Ascending aorta (tissue), 2 donors: ENCODE data around the gene PEAK1. TPM values are rescaled to one million over a fixed set of nuclear protein-coding genes. Genes with fewer than 3 reads are reported as not detected.

Experiments
- DNase-seq, 2 donors: peaks; one replicate each; pipeline ENCODE4 v3.0.0-alpha.2; 2019; ENCODE audit warnings: low spot score in 2 of 2
- H3K27ac ChIP-seq, 2 donors: fragments of 200-600 bp; sonication (generic); one replicate each; pipeline ENCODE4 v1.5.1; 2016 to 2017; ENCODE audit warnings: mild to moderate bottlenecking in 1 of 2
- H3K27me3 ChIP-seq: fragments of 200-600 bp; sonication (generic); one replicate; pipeline ENCODE4 v1.5.1; 2017
- H3K36me3 ChIP-seq, 2 donors: fragments of 200-600 bp; sonication (generic); one replicate each; pipeline ENCODE4 v1.5.1; 2016
- H3K4me1 ChIP-seq, 2 donors: fragments of 200-600 bp; sonication (generic); one replicate each; pipeline ENCODE4 v1.5.1; 2016 to 2017; ENCODE audit warnings: mild to moderate bottlenecking in 1 of 2
- H3K4me3 ChIP-seq, 2 donors: fragments of 200-600 bp; sonication (generic); one replicate each; pipeline ENCODE4 v1.5.1; 2016 to 2017; ENCODE audit warnings: mild to moderate bottlenecking in 1 of 2
- H3K9me3 ChIP-seq, 2 donors: fragments of 200-600 bp; sonication (generic); one replicate each; pipeline ENCODE4 v1.5.1; 2016
- intact Hi-C: fragments of 100-400 bp; cut with DNase I; formaldehyde crosslinking; loops from one replicate; pipeline ENCODE4 v1.15.1; 2023
- total RNA-seq: library from RNA; depleted of rRNA; stranded (reverse); fragments of >200 nt; gene quantifications from one replicate; pipeline ENCODE4 v1.1.0, GENCODE V29; 2016
- TF ChIP-seq, protein P1 (sequence below), 3 experiments: fragments of 200-600 bp in 2 of 3; fragments of 450-650 bp in 1 of 3; sonication (generic) in 2 of 3; IDR thresholded peaks; one replicate each; pipeline ENCODE4 v1.5.1; 2016 to 2019; ENCODE audit warnings: antibody characterized with exemption in 3 of 3, mild to moderate bottlenecking in 1 of 3, moderate library complexity in 1 of 3

The PEAK1 gene
- total RNA-seq, 1 donor from 2014 or later, result 53.7 TPM

DNA sequence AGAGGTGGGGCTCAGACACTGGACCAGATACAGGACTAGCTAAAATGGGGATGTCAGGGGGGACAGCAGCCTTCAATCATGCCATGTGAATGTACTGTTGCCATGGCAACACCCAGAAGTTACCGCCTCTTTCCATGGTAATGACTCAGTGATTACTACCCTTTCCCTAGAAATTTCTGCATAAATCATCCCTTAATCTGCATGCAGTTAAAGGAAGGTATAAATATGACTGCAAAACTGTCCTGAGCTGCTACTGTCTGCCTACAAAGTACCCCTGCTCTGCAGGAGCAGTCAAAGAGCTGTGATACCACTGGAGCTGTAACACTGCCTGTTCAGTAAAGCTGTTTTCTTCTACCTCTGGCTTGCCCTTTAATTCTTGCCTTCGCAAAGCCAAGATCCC, 168.2 kb downstream of the PEAK1 start:
- TF ChIP-seq, protein P1, sequence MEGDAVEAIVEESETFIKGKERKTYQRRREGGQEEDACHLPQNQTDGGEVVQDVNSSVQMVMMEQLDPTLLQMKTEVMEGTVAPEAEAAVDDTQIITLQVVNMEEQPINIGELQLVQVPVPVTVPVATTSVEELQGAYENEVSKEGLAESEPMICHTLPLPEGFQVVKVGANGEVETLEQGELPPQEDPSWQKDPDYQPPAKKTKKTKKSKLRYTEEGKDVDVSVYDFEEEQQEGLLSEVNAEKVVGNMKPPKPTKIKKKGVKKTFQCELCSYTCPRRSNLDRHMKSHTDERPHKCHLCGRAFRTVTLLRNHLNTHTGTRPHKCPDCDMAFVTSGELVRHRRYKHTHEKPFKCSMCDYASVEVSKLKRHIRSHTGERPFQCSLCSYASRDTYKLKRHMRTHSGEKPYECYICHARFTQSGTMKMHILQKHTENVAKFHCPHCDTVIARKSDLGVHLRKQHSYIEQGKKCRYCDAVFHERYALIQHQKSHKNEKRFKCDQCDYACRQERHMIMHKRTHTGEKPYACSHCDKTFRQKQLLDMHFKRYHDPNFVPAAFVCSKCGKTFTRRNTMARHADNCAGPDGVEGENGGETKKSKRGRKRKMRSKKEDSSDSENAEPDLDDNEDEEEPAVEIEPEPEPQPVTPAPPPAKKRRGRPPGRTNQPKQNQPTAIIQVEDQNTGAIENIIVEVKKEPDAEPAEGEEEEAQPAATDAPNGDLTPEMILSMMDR (IDR thresholded peaks at IDR 0.05), result no peak
- intact Hi-C loops, result no loop called here

DNA sequence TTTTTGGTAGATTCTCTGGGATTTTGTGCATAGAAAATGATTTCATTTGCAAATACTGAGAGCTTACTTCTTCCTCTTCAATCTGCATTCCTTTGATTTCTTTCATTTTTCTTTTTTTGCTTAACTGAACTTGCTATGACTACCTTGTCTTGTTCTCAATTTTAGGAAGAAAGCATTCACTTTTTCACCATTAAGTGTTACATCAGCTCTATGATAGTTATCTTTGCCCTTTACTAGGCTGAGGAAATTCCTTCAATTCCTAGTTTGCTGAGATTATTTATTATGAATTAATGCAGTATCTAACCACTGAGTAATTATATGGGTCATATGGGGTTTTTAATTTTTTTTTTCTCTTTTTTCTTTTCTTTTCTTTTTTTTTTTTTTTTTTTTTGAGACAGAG, 172.8 kb downstream of the PEAK1 start:
- no peak overlapping the region for H3K4me3 ChIP-seq
- intact Hi-C loops, result no loop called here
- H3K9me3 ChIP-seq, result no peaks in the 10 kb centered on the region
- H3K36me3 ChIP-seq, result peaks cover 0 to 17% of the 10 kb centered on the region in 2 donors
- H3K4me1 ChIP-seq, result no peaks in the 10 kb centered on the region
- TF ChIP-seq, protein P1 (IDR thresholded peaks at IDR 0.05), result no peak
- no peak for DNase-seq
- no peak overlapping the region for H3K27ac ChIP-seq
- H3K27me3 ChIP-seq, result no peaks in the 10 kb centered on the region

More for the DNA sequence above, 168.2 kb downstream of the PEAK1 start:
- H3K36me3 ChIP-seq, result peaks cover 0 to 21% of the 10 kb centered on the region in 2 donors
- DNase-seq, result no peak
- no peaks in the 10 kb centered on the region for H3K27me3 ChIP-seq
- no peaks in the 10 kb centered on the region for H3K4me1 ChIP-seq
- H3K9me3 ChIP-seq, result no peaks in the 10 kb centered on the region
- no peak overlapping the region for H3K27ac ChIP-seq
- no peak overlapping the region for H3K4me3 ChIP-seq

DNA sequence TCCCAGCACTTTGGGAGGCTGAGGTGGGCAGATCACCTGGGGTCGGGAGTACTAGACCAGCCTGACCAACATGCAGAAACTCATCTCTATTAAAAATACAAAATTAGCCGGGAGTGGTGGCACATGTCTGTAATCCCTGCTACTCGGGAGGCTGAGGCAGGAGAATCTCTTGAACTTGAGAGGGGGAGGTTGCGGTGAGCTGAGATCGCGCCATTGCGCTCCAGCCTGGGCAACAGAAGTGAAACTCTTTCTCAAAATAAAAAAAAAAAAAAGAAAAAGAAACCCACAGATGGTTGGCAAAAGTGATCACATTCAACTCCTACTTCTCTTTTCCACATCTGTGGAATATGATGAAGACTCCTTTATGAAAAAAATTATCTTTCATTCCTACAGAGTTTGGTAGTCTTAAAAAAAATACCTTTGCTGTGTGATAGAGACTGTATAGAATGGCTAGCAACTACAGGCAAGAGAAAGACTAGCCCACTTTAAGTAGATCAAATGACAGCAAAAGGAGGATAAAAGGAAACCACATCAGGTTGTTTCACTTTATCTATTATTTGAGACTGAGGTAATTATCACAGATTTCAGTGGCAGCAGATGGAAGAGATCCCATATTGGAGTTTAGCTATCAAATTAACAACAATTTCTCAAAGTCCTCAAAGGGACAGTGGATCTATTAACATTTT, 176.0 kb downstream of the PEAK1 start:
- TF ChIP-seq, protein P1 (IDR thresholded peaks at IDR 0.05), result no peak
- intact Hi-C loops, result no loop called here
- no peak overlapping the region for H3K27ac ChIP-seq
- peaks cover 0 to 6% of the 10 kb centered on the region in 2 donors for H3K36me3 ChIP-seq
- H3K4me3 ChIP-seq, result no peak overlapping the region
- H3K27me3 ChIP-seq, result no peaks in the 10 kb centered on the region
- no peaks in the 10 kb centered on the region for H3K4me1 ChIP-seq
- H3K9me3 ChIP-seq, result no peaks in the 10 kb centered on the region
- no peak for DNase-seq

DNA sequence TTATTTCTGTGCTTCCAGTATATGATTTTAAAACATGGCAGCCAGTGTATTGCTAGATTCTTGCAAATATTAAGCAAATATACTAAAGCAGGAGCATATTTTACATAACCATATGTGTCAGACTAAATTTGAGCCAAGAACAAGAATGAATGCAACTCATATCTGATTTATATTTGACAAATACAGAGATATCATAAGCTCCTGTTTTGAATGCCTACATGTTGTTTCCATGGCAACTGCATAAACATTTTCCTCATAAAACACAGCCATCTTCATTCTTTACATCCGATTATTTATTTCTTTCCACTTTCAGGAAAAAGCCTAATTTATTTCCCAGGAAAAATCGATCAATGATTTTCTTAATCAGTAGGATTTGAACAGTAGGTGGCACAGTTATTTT, 176.8 kb downstream of the PEAK1 start:
- intact Hi-C loops, result no loop called here
- no peak for DNase-seq
- no peaks in the 10 kb centered on the region for H3K9me3 ChIP-seq
- no peaks in the 10 kb centered on the region for H3K36me3 ChIP-seq
- no peak overlapping the region for H3K27ac ChIP-seq
- H3K27me3 ChIP-seq, result no peaks in the 10 kb centered on the region
- TF ChIP-seq, protein P1 (IDR thresholded peaks at IDR 0.05), result no peak
- no peaks in the 10 kb centered on the region for H3K4me1 ChIP-seq
- H3K4me3 ChIP-seq, result no peak overlapping the region

DNA sequence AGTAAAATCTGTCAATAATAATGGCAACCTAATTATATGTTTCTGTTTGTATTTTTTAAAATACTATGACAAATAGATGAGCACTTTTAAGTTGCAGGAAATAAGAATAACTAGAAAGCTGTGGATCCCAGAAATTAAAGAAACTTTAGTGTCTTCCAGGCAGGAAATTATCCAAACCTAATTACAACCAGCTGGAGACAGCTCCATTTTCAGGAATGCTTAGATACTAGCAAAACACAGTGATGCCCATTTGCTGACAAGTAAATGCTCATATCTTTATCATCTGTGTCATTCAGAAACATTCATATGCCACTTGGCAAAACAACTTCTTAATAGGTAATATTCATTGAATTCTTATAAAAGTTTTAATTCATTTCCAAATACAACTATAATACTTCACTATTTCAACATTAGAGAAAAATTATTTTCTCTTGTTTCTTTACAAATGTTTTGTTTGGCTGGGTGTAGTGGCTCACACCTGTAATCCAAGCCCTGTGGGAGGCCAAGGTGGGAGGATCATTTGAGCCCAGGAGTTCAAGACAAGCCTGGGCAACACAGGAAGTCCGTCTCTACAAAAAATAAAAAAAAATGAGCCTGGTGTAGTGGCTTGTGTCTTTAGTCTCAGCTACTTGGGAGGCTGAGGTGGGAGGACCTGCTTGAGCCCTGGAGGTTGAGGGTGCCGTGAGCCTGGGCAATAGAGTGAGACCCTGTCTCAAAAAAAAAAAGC, 179.9 kb downstream of the PEAK1 start:
- Histone ChIP-seq H3K9me3 (no peaks in the 10 kb centered on the region), H3K4me1 (no peaks in the 10 kb centered on the region), H3K4me3 (no peak overlapping the region), H3K27me3 (no peaks in the 10 kb centered on the region), H3K36me3 (peaks cover 5% of the 10 kb centered on the region in 2 donors), H3K27ac (no peak overlapping the region)
- DNase-seq, result no peak
- TF ChIP-seq, protein P1 (IDR thresholded peaks at IDR 0.05), result no peak
- intact Hi-C loops, result no loop called here
